ENCODE results near the gene CEBPZOS.

- TF ChIP-seq CTCF (IDR thresholded peaks at IDR 0.05; ENCODE audit: low read depth, low read length, missing input control) (no peak), REST (IDR thresholded peaks at IDR 0.05) (no peak), YY1 (IDR thresholded peaks at IDR 0.05) (no peak), NR2F2 (IDR thresholded peaks at IDR 0.05) (no peak), RAD21 (IDR thresholded peaks at IDR 0.05) (no peak), MAX (IDR thresholded peaks at IDR 0.05) (no peak), JUND (IDR thresholded peaks at IDR 0.05) (no peak), TAF1 (conservative IDR thresholded peaks at IDR 0.05) (no peak), ATF3 (IDR thresholded peaks at IDR 0.05) (no peak), HNF4G (IDR thresholded peaks at IDR 0.05) (no peak), FOXA1 (IDR thresholded peaks at IDR 0.05) (no peak), HNF4A (conservative IDR thresholded peaks at IDR 0.05) (no peak), GABPA (IDR thresholded peaks at IDR 0.05 in 1 of 2, conservative IDR thresholded peaks at IDR 0.05 in 1 of 2) (no peak)
Observed at GRCh38 chr2:37180006-37180639, 16.2 kb upstream of the CEBPZOS start.

Measured in liver (tissue), 3 donors.